Ishikawa (cell line): Measurements from ENCODE around the gene VSX1.

Source experiments
- CEBPB ChIP-seq: IDR thresholded peaks from 2 replicates; pipeline ENCODE4 v1.6.1; 2012
- CREB1 ChIP-seq: IDR thresholded peaks from 2 replicates; pipeline ENCODE4 v1.6.1; 2012; ENCODE audit warnings: low read depth
- EGR1 ChIP-seq: IDR thresholded peaks from 2 replicates; pipeline ENCODE4 v1.6.1; 2012
- EP300 ChIP-seq: IDR thresholded peaks from 2 replicates; pipeline ENCODE4 v1.6.1; 2012; ENCODE audit warnings: borderline replicate concordance
- FOXM1 ChIP-seq: IDR thresholded peaks from 2 replicates; pipeline ENCODE4 v1.6.1; 2012; ENCODE audit warnings: low read depth, borderline replicate concordance
- MAX ChIP-seq: IDR thresholded peaks from 2 replicates; pipeline ENCODE4 v1.6.1; 2012
- NFIC ChIP-seq: IDR thresholded peaks from 2 replicates; pipeline ENCODE4 v1.6.1; 2012
- RAD21 ChIP-seq: IDR thresholded peaks from 2 replicates; pipeline ENCODE4 v1.6.1; 2012; ENCODE audit warnings: low read depth
- REST ChIP-seq: IDR thresholded peaks from 2 replicates; pipeline ENCODE4 v1.6.1; 2012; ENCODE audit warnings: low read depth, mild to moderate bottlenecking
- TAF1 ChIP-seq: IDR thresholded peaks from 2 replicates; pipeline ENCODE4 v1.6.1; 2012; ENCODE audit warnings: low read depth, mild to moderate bottlenecking
- TCF12 ChIP-seq: IDR thresholded peaks from 2 replicates; pipeline ENCODE4 v1.6.1; 2012; ENCODE audit warnings: low read depth
- TEAD4 ChIP-seq: IDR thresholded peaks from 2 replicates; pipeline ENCODE4 v1.6.1; 2012
- USF1 ChIP-seq: IDR thresholded peaks from 2 replicates; pipeline ENCODE4 v1.6.1; 2012
- YY1 ChIP-seq: IDR thresholded peaks from 2 replicates; pipeline ENCODE4 v1.6.1; 2012; ENCODE audit warnings: low read depth
- ZBTB7A ChIP-seq: IDR thresholded peaks from 2 replicates; pipeline ENCODE4 v1.6.1; 2012; ENCODE audit warnings: low read depth

The VSX1 gene

GRCh38 chr20:25033924-25034300 is 48.0 kb downstream of the VSX1 start:
- TF ChIP-seq CREB1 = no peak
- TF ChIP-seq TCF12 = no peak
- TF ChIP-seq FOXM1 = no peak
- TF ChIP-seq TAF1 = no peak
- TF ChIP-seq NFIC = no peak
- TF ChIP-seq EP300 = no peak
- no peak for TF ChIP-seq MAX
- no peak for TF ChIP-seq REST
- TF ChIP-seq YY1 = no peak
- TF ChIP-seq TEAD4 = no peak
- no peak for TF ChIP-seq RAD21
- no peak for TF ChIP-seq USF1

- TF ChIP-seq EP300 (no peak), NFIC (no peak; the same call in 1 of the 2 replicates), ZBTB7A (no peak), REST (no peak), FOXM1 (no peak), CREB1 (no peak), EGR1 (no peak), MAX (no peak), CEBPB (no peak), RAD21 (no peak), USF1 (no peak), TAF1 (no peak), YY1 (no peak), TCF12 (no peak), TEAD4 (no peak)
These were observed 48.5 kb downstream of the VSX1 start for GRCh38 chr20:25033265-25033923.

GRCh38 chr20:25032478-25033264 is 49.3 kb downstream of the VSX1 start:
- TF ChIP-seq ZBTB7A (no peak), TEAD4 (no peak), YY1 (no peak), TAF1 (no peak), REST (no peak), EP300 (no peak), NFIC (no peak)

GRCh38 chr20:25032065-25032477 is 49.9 kb downstream of the VSX1 start:
- TF ChIP-seq USF1 = peak; percentile 59; the same call in 1 of the 2 replicates
- no peak for TF ChIP-seq CEBPB
